ENCODE results near the gene TNS4.

TNS4 gene

GRCh38 chr17:40457964-40458791 lies 43.2 kb downstream of the TNS4 start:
- DNase-seq (ENCODE audit: low spot score): no peak

- no peak for DNase-seq (ENCODE audit: low spot score)
Measured at GRCh38 chr17:40457369-40457768, 44.1 kb downstream of the TNS4 start.

GRCh38 chr17:40456396-40456951 lies 44.9 kb downstream of the TNS4 start:
- no peak for DNase-seq (ENCODE audit: low spot score)

- no peak for DNase-seq (ENCODE audit: low spot score)
Measured at GRCh38 chr17:40454613-40454995, 46.8 kb downstream of the TNS4 start.

- DNase-seq (ENCODE audit: low spot score): no peak
Measured at GRCh38 chr17:40453881-40454612, 47.4 kb downstream of the TNS4 start.

- no peak for DNase-seq (ENCODE audit: low spot score)
Measured at GRCh38 chr17:40452921-40453378, 48.5 kb downstream of the TNS4 start.

GRCh38 chr17:40452216-40452787 lies 49.1 kb downstream of the TNS4 start:
- no peak for DNase-seq (ENCODE audit: low spot score)

- DNase-seq (ENCODE audit: low spot score): no peak
Measured at GRCh38 chr17:40451420-40451819, 50.0 kb downstream of the TNS4 start.

- DNase-seq (ENCODE audit: low spot score): no peak
Measured at GRCh38 chr17:40450175-40450574, 51.2 kb downstream of the TNS4 start.

GRCh38 chr17:40448639-40449261 lies 52.7 kb downstream of the TNS4 start:
- DNase-seq (ENCODE audit: low spot score): no peak

- no peak for DNase-seq (ENCODE audit: low spot score)
Measured at GRCh38 chr17:40448213-40448638, 53.2 kb downstream of the TNS4 start.

GRCh38 chr17:40447806-40448205 lies 53.6 kb downstream of the TNS4 start:
- no peak for DNase-seq (ENCODE audit: low spot score)

GRCh38 chr17:40447148-40447644 lies 54.2 kb downstream of the TNS4 start:
- no peak for DNase-seq (ENCODE audit: low spot score)

- no peak for DNase-seq (ENCODE audit: low spot score)
Measured at GRCh38 chr17:40445751-40446468, 55.5 kb downstream of the TNS4 start.

GRCh38 chr17:40443988-40444899 lies 57.2 kb downstream of the TNS4 start:
- no peak for DNase-seq (ENCODE audit: low spot score)

GRCh38 chr17:40443196-40443987 lies 58.0 kb downstream of the TNS4 start, which contains the start of gene IGFBP4:
Gene IGFBP4 (plus strand): TSS chr17:40443450. CDS start chr17:40443736, 286 bp downstream.
- DNase-seq (ENCODE audit: low spot score): peak; percentile 77

GRCh38 chr17:40442392-40443195 lies 58.8 kb downstream of the TNS4 start:
- no peak for DNase-seq (ENCODE audit: low spot score)

- DNase-seq (ENCODE audit: low spot score): no peak
Measured at GRCh38 chr17:40440166-40440565, 61.3 kb downstream of the TNS4 start.

Measured in Ammon's horn (tissue), 1 donor.